Measurements from ENCODE around the gene MFSD6. TPM values are rescaled to one million over a fixed set of nuclear protein-coding genes. Genes with fewer than 3 reads are reported as not detected.

Gene MFSD6
- total and polyA plus RNA-seq, 2 of the 8 experiments (the other 6 are each of a cell fraction or from before 2014, with no cell fraction given): 1.8 to 5.1 TPM

GRCh38 chr2:190501231-190501630 lies 93.1 kb downstream of the MFSD6 start:
- no peak for FAIRE-seq
- no peak overlapping the region for H3K23ac ChIP-seq (ENCODE audit: insufficient read length)
- no peak overlapping the region for H3K18ac ChIP-seq (ENCODE audit: extremely low read depth, low read length)
- H4K20me1 ChIP-seq (replicated peaks in 1 of 2; ENCODE audit: control insufficient read depth in 1 of 2, insufficient read depth in 2 of 2, low read length in 2 of 2): no peaks in the 10 kb centered on the region
- no peaks in the 10 kb centered on the region for H3K79me1 ChIP-seq (ENCODE audit: low read depth, low read length)
- no peak overlapping the region for H3K4ac ChIP-seq (replicated peaks; ENCODE audit: insufficient read length, low read depth, low read length)
- H2AK5ac ChIP-seq (ENCODE audit: low read depth, low read length): no peak overlapping the region
- no peak overlapping the region for H3K27ac ChIP-seq (ENCODE audit: low read depth, low read length)
- no peak overlapping the region for H3K4me2 ChIP-seq (ENCODE audit: insufficient read depth in 1 of 2, low read depth in 2 of 2, low read length in 2 of 2)
- TF ChIP-seq SRF (IDR thresholded peaks at IDR 0.05; ENCODE audit: low read depth, low read length) (no peak), EGR1 (IDR thresholded peaks at IDR 0.05; ENCODE audit: borderline replicate concordance, low read depth, low read length) (no peak), BRCA1 (IDR thresholded peaks at IDR 0.05; ENCODE audit: low read depth, low read length) (no peak), KDM5A (IDR thresholded peaks at IDR 0.05; ENCODE audit: low read length) (no peak), CREB1 (IDR thresholded peaks at IDR 0.05) (no peak), TEAD4 (IDR thresholded peaks at IDR 0.05; ENCODE audit: low read depth, low read length) (no peak), GABPA (IDR thresholded peaks at IDR 0.05; ENCODE audit: borderline replicate concordance, insufficient read depth, low read length) (no peak), TCF12 (IDR thresholded peaks at IDR 0.05; ENCODE audit: low read depth, low read length) (no peak)
- CTCF ChIA-PET (ENCODE audit: partially characterized antibody): interaction anchor here (0.9 to 1.7 kb wide), 2 partner anchors 9 to 25 kb away, joined by 3 to 7 read pairs; no protein-coding TSS in a partner anchor
- H4K5ac ChIP-seq (ENCODE audit: insufficient read length, low read depth, low read length): no peak overlapping the region
- no peaks in the 10 kb centered on the region for H3K27me3 ChIP-seq (replicated peaks in 1 of 4; ENCODE audit: control insufficient read depth in 3 of 4, extremely low read depth in 1 of 4, insufficient read depth in 3 of 4, low read length in 3 of 4)
- H3K23me2 ChIP-seq (ENCODE audit: low read depth, low read length): no peaks in the 10 kb centered on the region
- no peak overlapping the region for H3K56ac ChIP-seq (replicated peaks; ENCODE audit: insufficient read length, low read depth, low read length)
- DNase-seq (ENCODE audit: low read depth in 1 of 2, low spot score in 2 of 2): no peak
- no peak overlapping the region for H2BK20ac ChIP-seq (ENCODE audit: low read length)
- H3K4me3 ChIP-seq (ENCODE audit: extremely low read depth in 1 of 4, insufficient read depth in 2 of 4, low read depth in 3 of 4, low read length in 4 of 4): no peak overlapping the region
- no peaks in the 10 kb centered on the region for H3K9me3 ChIP-seq (ENCODE audit: insufficient read depth in 2 of 2, low read depth in 1 of 2, low read length in 1 of 2)
- H3K4me1 ChIP-seq (replicated peaks in 1 of 4; ENCODE audit: control insufficient read depth in 3 of 4, insufficient read depth in 4 of 4, low read length in 3 of 4): peaks cover 0 to 1% (median 0%) of the 10 kb centered on the region in 4 experiments; a peak in 1 of 7 replicates
- H3K79me2 ChIP-seq (ENCODE audit: control insufficient read depth in 1 of 2, insufficient read depth in 2 of 2, low read length in 2 of 2): no peaks in the 10 kb centered on the region
- H2BK12ac ChIP-seq (ENCODE audit: low read depth, low read length): no peak overlapping the region
- H3K36me3 ChIP-seq (ENCODE audit: control insufficient read depth in 2 of 4, insufficient read depth in 4 of 4, low read length in 3 of 4): no peaks in the 10 kb centered on the region; a peak in 1 of 8 replicates
- no peak overlapping the region for H4K8ac ChIP-seq (ENCODE audit: extremely low read depth, insufficient read depth, low read length)
- no peak overlapping the region for H3K14ac ChIP-seq (ENCODE audit: insufficient read length)
- no peak overlapping the region for H4K91ac ChIP-seq (replicated peaks; ENCODE audit: insufficient read length, low read length)
- H3K9ac ChIP-seq (replicated peaks in 1 of 4; ENCODE audit: extremely low read depth in 1 of 4, low read depth in 3 of 4, low read length in 3 of 4): no peak overlapping the region
- POLR2A ChIA-PET (ENCODE audit: partially characterized antibody): interaction anchor here (1.9 kb wide), 1 partner anchor 33 kb away, joined by 5 read pairs; the partner anchor contains the start of gene NEMP2
- H2AFZ ChIP-seq (ENCODE audit: low read length): no peak overlapping the region
- H2BK15ac ChIP-seq (ENCODE audit: low read length): no peak overlapping the region
- no peak overlapping the region for H2BK5ac ChIP-seq (ENCODE audit: low read depth, low read length)
- no peak overlapping the region for H2BK120ac ChIP-seq (replicated peaks; ENCODE audit: low read depth, low read length)
- 82% methylated on average over 5 of the region's 5 CpGs; no CpG with 5 or more reads in 1 of the 2 experiments for WGBS, 2 experiments (ENCODE audit: extremely low coverage in 1 of 2, insufficient coverage in 1 of 2, insufficient read length in 1 of 2, insufficient replicate concordance in 2 of 2, low coverage in 1 of 2, low lambda C conversion rate in 2 of 2, missing lambda C conversion rate in 1 of 2)
